ENCODE results near the gene INPP5J. TPM values are rescaled to one million over a fixed set of nuclear protein-coding genes. Genes with fewer than 3 reads are reported as not detected.

The INPP5J gene
- total RNA-seq, 3 donors from 2014 or later (not counting 1 experiment from before 2014, with no cell fraction given): not detected

- Mint-ChIP-seq H3K36me3 (no peaks in the 10 kb centered on the region), H3K9me3 (no peaks in the 10 kb centered on the region), H3K27ac (no peak overlapping the region), H3K27me3 (ENCODE audit: low read depth in 2 of 2) (peaks cover 1 to 2% of the 10 kb centered on the region in 2 donors), H3K4me3 (no peak overlapping the region), H3K4me1 (no peaks in the 10 kb centered on the region)
- DNase-seq (no peak), ATAC-seq (no peak)
- WGBS (ENCODE audit: insufficient coverage): 88% methylated on average over 2 of the region's 2 CpGs
- no peak for TF ChIP-seq CTCF (IDR thresholded peaks at IDR 0.05)
- Histone ChIP-seq H3K9me3 (ENCODE audit: control insufficient read depth, insufficient read depth, low read length) (no peaks in the 10 kb centered on the region), H3K4me1 (ENCODE audit: control insufficient read depth, insufficient read depth, low read length) (no peaks in the 10 kb centered on the region), H3K36me3 (ENCODE audit: control insufficient read depth, insufficient read depth, low read length) (no peaks in the 10 kb centered on the region), H3K4me3 (ENCODE audit: low read length) (no peak overlapping the region), H3K27ac (ENCODE audit: low read length) (no peak overlapping the region), H3K27me3 (ENCODE audit: control insufficient read depth, insufficient read depth, low read length) (no peaks in the 10 kb centered on the region)
- intact Hi-C loops (cut with micrococcal nuclease): no loop called here
Observed at GRCh38 chr22:31141551-31141950, 18.8 kb downstream of the INPP5J start.

- Mint-ChIP-seq H3K27ac (no peak overlapping the region), H3K4me1 (no peaks in the 10 kb centered on the region), H3K9me3 (no peaks in the 10 kb centered on the region), H3K4me3 (no peak overlapping the region), H3K36me3 (no peaks in the 10 kb centered on the region), H3K27me3 (ENCODE audit: low read depth in 2 of 2) (peaks cover 2 to 8% of the 10 kb centered on the region in 2 donors)
- H3K4me1 ChIP-seq (ENCODE audit: control insufficient read depth, insufficient read depth, low read length): no peaks in the 10 kb centered on the region
- intact Hi-C loops (cut with micrococcal nuclease): no loop called here
- no peaks in the 10 kb centered on the region for H3K9me3 ChIP-seq (ENCODE audit: control insufficient read depth, insufficient read depth, low read length)
- no peak overlapping the region for H3K27ac ChIP-seq (ENCODE audit: low read length)
- no peak for TF ChIP-seq CTCF (IDR thresholded peaks at IDR 0.05)
- DNase-seq: no peak
- no peaks in the 10 kb centered on the region for H3K27me3 ChIP-seq (ENCODE audit: control insufficient read depth, insufficient read depth, low read length)
- H3K36me3 ChIP-seq (ENCODE audit: control insufficient read depth, insufficient read depth, low read length): no peaks in the 10 kb centered on the region
- no peak for ATAC-seq
- no peak overlapping the region for H3K4me3 ChIP-seq (ENCODE audit: low read length)
- 82% methylated on average over 4 of the region's 4 CpGs for WGBS (ENCODE audit: insufficient coverage)
Observed at GRCh38 chr22:31142285-31142684, 19.5 kb downstream of the INPP5J start.

- Histone ChIP-seq H3K36me3 (ENCODE audit: control insufficient read depth, insufficient read depth, low read length) (no peaks in the 10 kb centered on the region), H3K27me3 (ENCODE audit: control insufficient read depth, insufficient read depth, low read length) (no peaks in the 10 kb centered on the region), H3K9me3 (ENCODE audit: control insufficient read depth, insufficient read depth, low read length) (no peaks in the 10 kb centered on the region), H3K4me3 (ENCODE audit: low read length) (no peak overlapping the region), H3K27ac (ENCODE audit: low read length) (no peak overlapping the region), H3K4me1 (ENCODE audit: control insufficient read depth, insufficient read depth, low read length) (no peaks in the 10 kb centered on the region)
- Mint-ChIP-seq H3K27me3 (ENCODE audit: low read depth in 2 of 2) (peaks cover 2 to 14% of the 10 kb centered on the region in 2 donors), H3K4me1 (no peaks in the 10 kb centered on the region), H3K36me3 (no peaks in the 10 kb centered on the region), H3K27ac (no peak overlapping the region), H3K9me3 (no peaks in the 10 kb centered on the region), H3K4me3 (no peak overlapping the region)
- ATAC-seq: no peak
- TF ChIP-seq CTCF (IDR thresholded peaks at IDR 0.05): no peak
- intact Hi-C loops (cut with micrococcal nuclease): no loop called here
- DNase-seq: no peak
- 81% methylated on average over 3 of the region's 3 CpGs for WGBS (ENCODE audit: insufficient coverage)
Observed at GRCh38 chr22:31143038-31143437, 20.3 kb downstream of the INPP5J start.

GRCh38 chr22:31143537-31143936, 20.8 kb downstream of the INPP5J start:
- ATAC-seq (no peak), DNase-seq (no peak)
- no peaks in the 10 kb centered on the region for H3K27me3 ChIP-seq (ENCODE audit: control insufficient read depth, insufficient read depth, low read length)
- H3K36me3 ChIP-seq (ENCODE audit: control insufficient read depth, insufficient read depth, low read length): no peaks in the 10 kb centered on the region
- no peak overlapping the region for H3K27ac ChIP-seq (ENCODE audit: low read length)
- no peaks in the 10 kb centered on the region for H3K9me3 ChIP-seq (ENCODE audit: control insufficient read depth, insufficient read depth, low read length)
- WGBS (ENCODE audit: insufficient coverage): 96% methylated on average over 3 of the region's 3 CpGs
- TF ChIP-seq CTCF (IDR thresholded peaks at IDR 0.05): no peak
- no peak overlapping the region for H3K4me3 ChIP-seq (ENCODE audit: low read length)
- no peaks in the 10 kb centered on the region for H3K4me1 Mint-ChIP-seq
- H3K4me1 ChIP-seq (ENCODE audit: control insufficient read depth, insufficient read depth, low read length): no peaks in the 10 kb centered on the region
- no peaks in the 10 kb centered on the region for H3K9me3 Mint-ChIP-seq
- H3K36me3 Mint-ChIP-seq: no peaks in the 10 kb centered on the region
- H3K27ac Mint-ChIP-seq: no peak overlapping the region
- no peak overlapping the region for H3K4me3 Mint-ChIP-seq
- H3K27me3 Mint-ChIP-seq (ENCODE audit: low read depth in 2 of 2): peaks cover 2 to 14% of the 10 kb centered on the region in 2 donors
- intact Hi-C loops (cut with micrococcal nuclease): no loop called here
